Measurements from ENCODE around the gene HAPLN1.

Gene HAPLN1

DNA sequence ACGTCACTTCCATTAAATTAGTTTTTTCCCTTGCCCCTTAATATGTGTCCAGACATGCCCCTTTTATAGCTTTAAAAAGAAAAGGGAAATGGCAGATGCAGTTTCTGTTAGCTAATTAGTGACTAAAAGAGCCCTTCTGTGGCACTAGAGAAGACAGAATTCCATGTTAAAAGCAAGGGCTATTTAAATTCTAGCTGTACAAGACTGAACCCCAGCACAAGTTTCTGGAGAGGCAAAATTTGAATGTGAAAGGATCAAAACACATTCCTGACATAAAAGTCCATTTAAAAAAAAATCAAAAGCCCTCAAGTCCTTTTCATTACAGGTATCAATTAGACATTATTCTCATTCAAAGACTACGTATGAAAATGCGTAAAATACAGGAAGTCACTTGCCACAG lies 78.7 kb downstream of the HAPLN1 start:
- DNase-seq (ENCODE audit: low read depth in 3 of 3), result no peak

DNA sequence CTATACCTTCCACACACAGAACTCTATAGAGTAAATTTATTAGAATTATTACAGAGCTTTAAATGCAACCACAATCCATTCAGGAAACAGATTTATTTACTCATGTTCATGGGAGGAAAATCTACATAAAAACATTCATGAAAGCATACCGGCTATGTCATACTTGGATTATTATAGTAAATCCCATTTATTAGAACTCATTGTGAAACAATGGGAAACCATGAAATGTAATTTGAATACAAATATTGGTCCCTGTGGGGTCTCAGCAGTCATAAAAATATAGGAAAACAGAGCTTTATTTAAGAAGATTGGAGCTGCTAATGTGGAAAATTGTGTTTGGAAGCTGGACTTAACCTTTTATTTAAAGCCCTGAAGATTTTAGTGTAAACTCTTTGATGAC lies 80.7 kb downstream of the HAPLN1 start:
- no peak for DNase-seq (ENCODE audit: low read depth in 3 of 3)

DNA sequence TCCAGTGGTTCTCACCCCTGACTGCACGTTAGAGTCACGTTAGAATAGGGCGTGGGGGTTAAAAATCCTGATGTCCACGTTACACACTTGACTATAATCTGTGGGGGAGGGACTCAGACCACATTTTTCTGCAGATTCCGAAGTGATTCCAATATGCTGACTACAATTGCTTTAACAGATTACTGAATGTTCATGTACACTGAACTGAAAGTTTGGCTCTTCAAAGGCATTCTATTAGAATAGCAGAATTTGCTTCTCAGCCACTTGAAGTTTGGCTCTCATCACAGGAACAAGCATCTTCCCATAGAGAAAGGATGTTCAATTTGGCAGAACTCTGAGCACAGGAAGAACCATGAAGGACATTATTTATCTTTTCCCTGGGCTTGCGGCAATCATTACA lies 84.5 kb downstream of the HAPLN1 start:
- DNase-seq (ENCODE audit: low read depth in 3 of 3), result no peak

DNA sequence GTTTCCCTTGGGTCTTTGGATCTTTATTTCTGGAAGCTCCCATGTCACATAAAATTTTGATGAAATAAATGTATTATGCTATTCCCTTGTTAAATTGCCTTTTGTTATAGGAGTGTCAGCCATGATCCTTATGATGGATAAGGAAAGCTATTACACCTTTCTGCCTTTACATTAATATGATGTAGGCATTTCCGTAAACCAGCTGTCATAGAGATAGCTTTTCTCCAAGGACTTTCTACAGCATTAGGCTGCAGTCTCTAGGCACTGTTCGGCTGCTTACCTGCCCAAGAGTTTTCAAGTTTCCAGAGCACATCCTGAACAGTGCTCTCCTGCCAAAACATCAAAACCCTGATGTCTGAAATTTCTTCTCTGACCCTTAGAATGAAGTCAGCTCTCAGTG lies 87.4 kb downstream of the HAPLN1 start:
- DNase-seq (ENCODE audit: low read depth in 3 of 3), result no peak

DNA sequence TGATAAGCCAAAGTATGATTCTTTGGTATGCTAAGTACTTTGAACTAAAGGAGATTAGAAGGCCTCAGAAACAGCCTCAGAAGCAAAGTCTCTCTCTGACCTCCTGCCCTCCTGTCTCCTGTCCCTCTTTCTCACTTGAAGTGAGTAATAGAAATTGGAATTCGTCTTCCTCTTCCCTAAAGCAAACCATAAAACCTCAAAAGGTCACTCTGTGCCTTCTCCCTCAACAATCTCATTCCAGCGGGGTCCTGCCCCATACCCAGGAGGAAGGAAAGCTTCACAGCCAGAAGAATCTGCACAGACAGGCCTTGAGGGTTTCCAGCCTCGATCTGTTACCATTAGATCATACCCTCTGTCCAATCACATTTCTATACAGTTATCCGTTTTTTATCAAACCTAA lies 87.8 kb downstream of the HAPLN1 start:
- no peak for DNase-seq (ENCODE audit: low read depth in 3 of 3)

DNA sequence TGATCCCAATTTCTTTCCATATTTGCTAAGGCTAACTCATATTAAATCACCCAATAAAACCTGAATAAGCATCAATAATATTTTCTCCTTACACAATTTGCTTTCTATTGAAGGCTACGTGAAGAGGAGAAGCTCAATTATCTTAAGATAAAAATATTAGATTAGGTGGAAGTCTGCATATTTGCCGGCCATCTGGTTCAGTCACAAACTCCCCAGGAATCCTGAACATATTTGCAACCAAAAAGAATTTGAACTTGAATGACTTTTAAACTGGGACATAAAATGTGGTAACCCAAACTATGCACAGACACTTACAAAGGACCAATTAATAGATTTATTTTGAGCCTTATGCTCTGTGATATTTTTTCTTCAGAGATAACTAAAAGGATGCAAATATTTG lies 92.3 kb downstream of the HAPLN1 start:
- no peak for DNase-seq (ENCODE audit: low read depth in 3 of 3)

DNA sequence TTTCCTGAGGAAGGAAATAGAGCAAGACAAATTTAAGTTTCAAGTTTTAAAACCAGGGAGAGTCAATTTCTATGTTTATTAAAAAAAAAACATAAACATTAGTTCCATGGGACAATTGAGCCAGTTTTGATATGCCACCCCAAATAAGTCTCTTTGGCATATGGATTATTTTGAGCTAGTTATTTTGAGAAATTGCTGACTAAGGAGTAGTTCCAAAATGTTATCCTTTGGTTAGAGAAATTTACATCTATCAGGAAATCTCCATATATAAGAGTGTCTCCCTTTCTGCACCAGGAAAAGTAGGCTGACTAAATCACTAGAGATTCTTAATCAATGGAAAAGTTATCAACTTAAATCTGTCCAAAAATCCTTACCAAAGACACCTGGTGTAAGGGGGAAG lies 105.8 kb downstream of the HAPLN1 start:
- no peak for DNase-seq (ENCODE audit: low read depth in 3 of 3)

DNA sequence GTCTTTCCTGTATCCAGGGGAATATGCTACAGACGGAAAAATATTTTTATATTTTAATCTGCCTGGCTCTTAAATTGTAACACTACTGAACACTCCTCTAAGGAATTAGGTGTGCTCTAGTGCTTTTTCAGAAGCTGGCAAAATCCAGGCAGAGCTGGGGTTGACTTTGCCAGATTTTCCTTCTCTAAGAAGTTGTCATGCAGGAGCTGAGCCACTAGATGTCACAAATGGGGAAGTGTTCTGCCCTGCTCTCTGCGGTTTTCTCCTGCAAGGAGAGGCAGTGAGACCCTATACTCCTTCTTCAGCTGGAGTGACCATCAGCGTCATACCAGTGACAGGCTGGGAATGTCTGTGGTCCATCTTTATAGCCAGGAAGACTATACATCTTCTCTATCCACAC lies 112.5 kb downstream of the HAPLN1 start:
- no peak for DNase-seq (ENCODE audit: low read depth in 3 of 3)

DNA sequence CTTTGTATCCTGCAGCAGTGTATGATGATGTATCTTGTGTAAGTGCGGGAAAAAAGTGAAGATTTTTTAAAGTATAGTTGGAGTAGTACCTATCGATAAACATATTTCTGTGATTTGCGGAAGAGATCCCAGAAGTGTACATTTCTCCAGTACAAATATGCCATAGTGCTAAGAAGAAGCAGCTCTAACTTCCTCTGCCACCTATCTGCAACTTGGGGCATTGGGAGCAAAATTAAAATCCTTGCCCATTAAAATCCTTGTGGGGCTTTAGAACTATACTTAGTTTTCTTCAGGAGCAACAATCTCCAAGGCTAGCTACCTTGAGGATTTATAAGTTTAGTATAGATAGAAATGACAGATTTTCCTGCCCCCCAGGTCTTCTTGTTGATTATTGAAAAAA lies 125.4 kb downstream of the HAPLN1 start:
- DNase-seq (ENCODE audit: low read depth in 3 of 3), result no peak

DNA sequence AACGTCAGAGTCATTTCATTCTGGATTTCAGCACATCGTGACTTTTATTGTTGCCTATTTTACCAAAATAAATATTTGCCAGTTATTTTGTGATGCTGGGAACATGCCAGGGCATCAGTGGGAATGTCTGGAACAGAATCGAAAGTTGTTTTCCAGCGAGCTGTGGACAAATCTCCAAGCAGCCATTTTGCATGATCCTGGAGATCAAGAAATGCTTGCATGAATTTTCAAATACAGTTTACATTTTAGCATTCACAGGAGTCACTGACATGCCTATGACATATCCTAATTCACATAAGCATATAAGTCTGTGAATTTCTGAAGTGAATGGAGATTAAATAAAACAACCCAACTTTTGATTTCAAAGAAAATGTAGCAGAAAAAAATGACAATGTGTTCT lies 129.7 kb downstream of the HAPLN1 start:
- DNase-seq (ENCODE audit: low read depth in 3 of 3), result no peak

DNA sequence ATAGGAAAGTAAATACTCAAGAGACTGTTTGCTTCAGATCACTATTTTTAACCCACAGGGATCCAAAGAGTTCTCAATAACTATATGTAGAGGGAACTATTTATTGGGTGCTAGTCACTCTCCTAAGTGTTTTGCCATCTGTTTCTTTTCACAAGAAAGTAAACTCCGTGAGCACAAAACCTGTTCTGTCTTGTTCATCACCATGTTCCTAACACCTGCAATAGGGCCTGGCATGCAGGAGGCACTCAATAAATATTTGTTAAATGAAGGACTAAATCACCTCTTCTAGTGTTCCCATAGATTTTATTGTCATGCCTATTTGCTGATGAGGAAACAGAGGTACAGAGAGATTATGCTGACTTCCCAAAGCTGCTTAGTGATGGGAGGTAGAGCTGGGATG lies 130.9 kb downstream of the HAPLN1 start:
- no peak for DNase-seq (ENCODE audit: low read depth in 3 of 3)
